Measurements from ENCODE around the gene CCDC85B. TPM values are rescaled to one million over a fixed set of nuclear protein-coding genes. Genes with fewer than 3 reads are reported as not detected.

CCDC85B gene
- total and polyA plus RNA-seq, 4 donors: 4.3 to 12.6 (median 6.9) TPM

GRCh38 chr11:65900899-65901180 is 10.4 kb downstream of the CCDC85B start:
- H3K4me1 ChIP-seq (ENCODE audit: control insufficient read depth in 4 of 4, insufficient read depth in 4 of 4, low read length in 3 of 4): peaks cover 0 to 16% (median 10%) of the 10 kb centered on the region in 4 donors
- no peaks in the 10 kb centered on the region for H3K9me3 ChIP-seq (ENCODE audit: control insufficient read depth in 4 of 4, low read length in 3 of 4)
- H3K9ac ChIP-seq (ENCODE audit: low read depth in 1 of 2, low read length in 2 of 2): no peak overlapping the region
- peaks cover 0 to 1% (median 0%) of the 10 kb centered on the region in 4 donors for H3K36me3 ChIP-seq (ENCODE audit: control insufficient read depth in 4 of 4, insufficient read depth in 3 of 4, low read depth in 1 of 4, low read length in 3 of 4)
- H3K27ac ChIP-seq (ENCODE audit: low read depth in 1 of 2, low read length in 2 of 2): no peak overlapping the region
- H3K27me3 ChIP-seq (ENCODE audit: control insufficient read depth in 4 of 4, insufficient read depth in 4 of 4, low read length in 3 of 4): no peaks in the 10 kb centered on the region
- H3K4me3 ChIP-seq (ENCODE audit: low read depth in 1 of 3, low read length in 3 of 3): no peak overlapping the region
- DNase-seq (ENCODE audit: low spot score): no peak
- 74% methylated on average over 11 of the region's 11 CpGs for WGBS
- TF ChIP-seq CTCF (IDR thresholded peaks at IDR 0.05; ENCODE audit: low read depth, low read length, missing input control): no peak
- TF ChIP-seq, protein P1, sequence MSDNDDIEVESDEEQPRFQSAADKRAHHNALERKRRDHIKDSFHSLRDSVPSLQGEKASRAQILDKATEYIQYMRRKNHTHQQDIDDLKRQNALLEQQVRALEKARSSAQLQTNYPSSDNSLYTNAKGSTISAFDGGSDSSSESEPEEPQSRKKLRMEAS (IDR thresholded peaks at IDR 0.05): no peak
- TF ChIP-seq GABPA (IDR thresholded peaks at IDR 0.05 in 1 of 2, conservative IDR thresholded peaks at IDR 0.05 in 1 of 2): no peak
- no peak for TF ChIP-seq RXRA (IDR thresholded peaks at IDR 0.05)

- H3K4me1 ChIP-seq (ENCODE audit: control insufficient read depth in 4 of 4, insufficient read depth in 4 of 4, low read length in 3 of 4): peaks cover 0 to 16% (median 10%) of the 10 kb centered on the region in 4 donors
- H3K36me3 ChIP-seq (ENCODE audit: control insufficient read depth in 4 of 4, insufficient read depth in 3 of 4, low read depth in 1 of 4, low read length in 3 of 4): peaks cover 0 to 1% (median 0%) of the 10 kb centered on the region in 4 donors
- no peak for TF ChIP-seq GABPA (IDR thresholded peaks at IDR 0.05 in 1 of 2, conservative IDR thresholded peaks at IDR 0.05 in 1 of 2)
- no peak for TF ChIP-seq HNF4A (conservative IDR thresholded peaks at IDR 0.05)
- 30% methylated on average over 5 of the region's 5 CpGs for WGBS
- H3K9ac ChIP-seq (ENCODE audit: low read depth in 1 of 2, low read length in 2 of 2): no peak overlapping the region
- H3K27me3 ChIP-seq (ENCODE audit: control insufficient read depth in 4 of 4, insufficient read depth in 4 of 4, low read length in 3 of 4): no peaks in the 10 kb centered on the region
- H3K27ac ChIP-seq (ENCODE audit: low read depth in 1 of 2, low read length in 2 of 2): no peak overlapping the region
- DNase-seq (ENCODE audit: low spot score): no peak
- H3K9me3 ChIP-seq (ENCODE audit: control insufficient read depth in 4 of 4, low read length in 3 of 4): no peaks in the 10 kb centered on the region
- no peak overlapping the region for H3K4me3 ChIP-seq (ENCODE audit: low read depth in 1 of 3, low read length in 3 of 3)
Observed at GRCh38 chr11:65903068-65903481, 12.6 kb downstream of the CCDC85B start.

DNA sequence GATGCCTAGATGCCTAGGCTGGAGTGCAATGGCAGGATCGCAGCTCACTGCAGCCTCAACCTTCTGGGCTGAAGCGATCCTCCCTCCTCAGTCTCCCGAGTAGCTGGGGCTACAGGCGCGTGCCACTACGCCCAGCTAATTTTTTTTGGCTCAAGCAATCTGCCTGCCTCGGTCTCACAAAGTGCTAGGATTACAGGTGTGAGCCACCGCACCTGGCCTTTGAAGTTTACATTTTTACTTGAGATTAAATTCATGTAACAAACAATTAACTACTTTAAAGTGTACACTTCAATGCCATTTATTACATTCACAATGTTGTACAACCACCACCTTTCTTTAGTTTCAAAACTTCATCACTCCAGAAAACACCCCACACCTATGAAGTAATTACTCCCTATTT is 13.2 kb downstream of the CCDC85B start:
- Histone ChIP-seq H3K27me3 (ENCODE audit: control insufficient read depth in 4 of 4, insufficient read depth in 4 of 4, low read length in 3 of 4) (no peaks in the 10 kb centered on the region), H3K27ac (ENCODE audit: low read depth in 1 of 2, low read length in 2 of 2) (no peak overlapping the region), H3K9ac (ENCODE audit: low read depth in 1 of 2, low read length in 2 of 2) (no peak overlapping the region), H3K4me3 (ENCODE audit: low read depth in 1 of 3, low read length in 3 of 3) (no peak overlapping the region), H3K4me1 (ENCODE audit: control insufficient read depth in 4 of 4, insufficient read depth in 4 of 4, low read length in 3 of 4) (peaks cover 0 to 16% (median 10%) of the 10 kb centered on the region in 4 donors), H3K9me3 (ENCODE audit: control insufficient read depth in 4 of 4, low read length in 3 of 4) (no peaks in the 10 kb centered on the region), H3K36me3 (ENCODE audit: control insufficient read depth in 4 of 4, insufficient read depth in 3 of 4, low read depth in 1 of 4, low read length in 3 of 4) (peaks cover 0 to 1% (median 0%) of the 10 kb centered on the region in 4 donors)
- TF ChIP-seq, protein P2, sequence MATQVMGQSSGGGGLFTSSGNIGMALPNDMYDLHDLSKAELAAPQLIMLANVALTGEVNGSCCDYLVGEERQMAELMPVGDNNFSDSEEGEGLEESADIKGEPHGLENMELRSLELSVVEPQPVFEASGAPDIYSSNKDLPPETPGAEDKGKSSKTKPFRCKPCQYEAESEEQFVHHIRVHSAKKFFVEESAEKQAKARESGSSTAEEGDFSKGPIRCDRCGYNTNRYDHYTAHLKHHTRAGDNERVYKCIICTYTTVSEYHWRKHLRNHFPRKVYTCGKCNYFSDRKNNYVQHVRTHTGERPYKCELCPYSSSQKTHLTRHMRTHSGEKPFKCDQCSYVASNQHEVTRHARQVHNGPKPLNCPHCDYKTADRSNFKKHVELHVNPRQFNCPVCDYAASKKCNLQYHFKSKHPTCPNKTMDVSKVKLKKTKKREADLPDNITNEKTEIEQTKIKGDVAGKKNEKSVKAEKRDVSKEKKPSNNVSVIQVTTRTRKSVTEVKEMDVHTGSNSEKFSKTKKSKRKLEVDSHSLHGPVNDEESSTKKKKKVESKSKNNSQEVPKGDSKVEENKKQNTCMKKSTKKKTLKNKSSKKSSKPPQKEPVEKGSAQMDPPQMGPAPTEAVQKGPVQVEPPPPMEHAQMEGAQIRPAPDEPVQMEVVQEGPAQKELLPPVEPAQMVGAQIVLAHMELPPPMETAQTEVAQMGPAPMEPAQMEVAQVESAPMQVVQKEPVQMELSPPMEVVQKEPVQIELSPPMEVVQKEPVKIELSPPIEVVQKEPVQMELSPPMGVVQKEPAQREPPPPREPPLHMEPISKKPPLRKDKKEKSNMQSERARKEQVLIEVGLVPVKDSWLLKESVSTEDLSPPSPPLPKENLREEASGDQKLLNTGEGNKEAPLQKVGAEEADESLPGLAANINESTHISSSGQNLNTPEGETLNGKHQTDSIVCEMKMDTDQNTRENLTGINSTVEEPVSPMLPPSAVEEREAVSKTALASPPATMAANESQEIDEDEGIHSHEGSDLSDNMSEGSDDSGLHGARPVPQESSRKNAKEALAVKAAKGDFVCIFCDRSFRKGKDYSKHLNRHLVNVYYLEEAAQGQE (IDR thresholded peaks at IDR 0.05): no peak
- TF ChIP-seq EGR1 (IDR thresholded peaks at IDR 0.05; ENCODE audit: low read depth in 2 of 2): no peak
- TF ChIP-seq, protein P1 (IDR thresholded peaks at IDR 0.05): no peak
- no peak for DNase-seq (ENCODE audit: low spot score)
- WGBS: 78% methylated on average over 8 of the region's 8 CpGs
